ENCODE results near the gene GID8. TPM values are rescaled to one million over a fixed set of nuclear protein-coding genes. Genes with fewer than 3 reads are reported as not detected.

GID8 gene
- total and polyA plus RNA-seq, 11 donors, result 6.2 to 22.2 (median 15.9) TPM

DNA sequence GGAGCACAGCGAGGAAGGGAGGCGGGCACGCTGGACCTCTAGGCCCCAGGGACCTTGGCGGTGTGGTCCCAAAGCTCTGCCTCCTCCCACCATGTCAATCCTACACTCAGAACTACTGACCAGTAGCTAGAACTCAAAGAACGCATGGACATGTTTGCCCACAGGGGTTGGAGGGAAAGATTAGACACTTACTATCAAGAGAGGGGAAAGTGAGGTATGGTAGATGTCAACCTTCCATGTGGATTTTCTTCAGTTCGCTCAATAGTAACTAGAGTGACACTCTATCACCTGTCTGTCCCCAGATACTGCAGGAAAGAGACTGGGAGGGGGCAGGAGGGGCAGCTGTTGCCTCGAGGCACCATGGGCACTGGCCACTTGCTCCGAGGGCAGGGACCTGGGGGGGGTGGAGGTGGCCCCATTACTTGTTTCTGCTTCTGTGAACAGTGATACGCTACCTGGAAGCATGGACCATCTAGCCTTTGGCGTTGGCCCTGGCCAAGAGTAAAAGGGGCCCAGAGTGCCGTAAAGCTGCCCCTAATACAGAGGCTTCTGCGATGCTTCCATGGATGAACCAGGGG is 10.7 kb upstream of the GID8 start:
- Histone ChIP-seq H3K4me1 (peaks cover 12 to 78% (median 58%) of the 10 kb centered on the region in 12 donors), H3K9me3 (no peaks in the 10 kb centered on the region), H3K27ac (peak overlapping the region in 11 of 12 donors; percentile 95 to 99 (median 98)), H3K27me3 (no peaks in the 10 kb centered on the region), H3K4me3 (peak overlapping the region in 10 of 12 donors; percentile 77 to 98 (median 94)), H3K36me3 (no peaks in the 10 kb centered on the region)
- intact Hi-C loops (cut with DNase I), result loop anchor here in 4 of 10 donors (5.0 to 10.0 kb wide), 3 partner anchors 50 to 65 kb away; partner anchors contain the start of gene TCFL5 (in 1 of the 4)
- DNase-seq (no peak), ATAC-seq (no peak)
- TF ChIP-seq, protein P1, sequence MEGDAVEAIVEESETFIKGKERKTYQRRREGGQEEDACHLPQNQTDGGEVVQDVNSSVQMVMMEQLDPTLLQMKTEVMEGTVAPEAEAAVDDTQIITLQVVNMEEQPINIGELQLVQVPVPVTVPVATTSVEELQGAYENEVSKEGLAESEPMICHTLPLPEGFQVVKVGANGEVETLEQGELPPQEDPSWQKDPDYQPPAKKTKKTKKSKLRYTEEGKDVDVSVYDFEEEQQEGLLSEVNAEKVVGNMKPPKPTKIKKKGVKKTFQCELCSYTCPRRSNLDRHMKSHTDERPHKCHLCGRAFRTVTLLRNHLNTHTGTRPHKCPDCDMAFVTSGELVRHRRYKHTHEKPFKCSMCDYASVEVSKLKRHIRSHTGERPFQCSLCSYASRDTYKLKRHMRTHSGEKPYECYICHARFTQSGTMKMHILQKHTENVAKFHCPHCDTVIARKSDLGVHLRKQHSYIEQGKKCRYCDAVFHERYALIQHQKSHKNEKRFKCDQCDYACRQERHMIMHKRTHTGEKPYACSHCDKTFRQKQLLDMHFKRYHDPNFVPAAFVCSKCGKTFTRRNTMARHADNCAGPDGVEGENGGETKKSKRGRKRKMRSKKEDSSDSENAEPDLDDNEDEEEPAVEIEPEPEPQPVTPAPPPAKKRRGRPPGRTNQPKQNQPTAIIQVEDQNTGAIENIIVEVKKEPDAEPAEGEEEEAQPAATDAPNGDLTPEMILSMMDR (IDR thresholded peaks at IDR 0.05), result no peak
- 70 to 80% (median 76%) methylated on average over 10 to 12 of the region's 12 CpGs for WGBS, 4 donors

DNA sequence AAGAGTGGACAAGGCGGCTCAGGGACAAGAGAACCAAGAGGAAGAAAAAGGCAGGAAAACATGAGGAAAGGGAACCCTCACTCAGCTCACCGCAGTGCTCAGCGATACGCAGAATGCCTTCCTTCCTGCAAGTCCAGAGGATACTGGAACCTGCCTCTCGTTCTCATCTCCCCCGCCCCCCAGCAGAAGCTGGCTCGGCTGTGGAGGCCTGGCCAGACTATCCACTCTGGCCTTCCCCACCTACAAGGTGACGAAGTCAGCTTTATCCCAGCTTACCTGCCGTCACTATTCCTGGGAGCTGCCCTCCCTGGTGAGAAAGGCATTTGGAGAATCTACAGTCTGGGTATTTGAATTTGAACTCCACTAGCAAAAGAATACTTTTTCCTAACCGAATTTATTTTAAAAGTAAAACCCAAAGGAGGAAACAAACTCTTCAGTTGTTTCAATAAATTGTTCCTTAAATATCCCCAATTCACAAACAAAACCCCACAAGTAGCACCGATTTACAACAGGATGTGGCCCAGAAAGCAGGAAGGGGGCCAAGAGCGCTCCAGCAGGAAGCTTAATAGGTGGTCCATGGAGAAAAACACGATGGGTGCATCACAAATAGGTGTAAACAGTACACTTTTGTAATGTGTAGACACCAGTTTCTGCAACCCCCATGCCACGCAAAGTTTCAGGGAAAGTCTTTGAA is 9.6 kb upstream of the GID8 start:
- H3K4me3 ChIP-seq, result peak overlapping the region; percentile 18 to 68 (median 54)
- WGBS, 4 donors, result 41 to 60% (median 48%) methylated on average over 14 of the region's 14 CpGs
- peaks cover 0 to 5% (median 0%) of the 10 kb centered on the region in 9 donors for H3K36me3 ChIP-seq
- DNase-seq (no peak), ATAC-seq (no peak)
- no peaks in the 10 kb centered on the region for H3K27me3 ChIP-seq
- H3K27ac ChIP-seq, result peak overlapping the region; percentile 59 to 94 (median 80)
- peaks cover 11 to 66% (median 46%) of the 10 kb centered on the region in 12 donors for H3K4me1 ChIP-seq
- intact Hi-C loops (cut with DNase I), result loop anchor here in 4 of 10 donors (5.0 to 10.0 kb wide), 3 partner anchors 51 to 66 kb away; partner anchors contain the start of gene TCFL5 (in 1 of the 4)
- no peaks in the 10 kb centered on the region for H3K9me3 ChIP-seq
- TF ChIP-seq, protein P1 (IDR thresholded peaks at IDR 0.05), result no peak
- no peak for TF ChIP-seq POLR2A (IDR thresholded peaks at IDR 0.05)

DNA sequence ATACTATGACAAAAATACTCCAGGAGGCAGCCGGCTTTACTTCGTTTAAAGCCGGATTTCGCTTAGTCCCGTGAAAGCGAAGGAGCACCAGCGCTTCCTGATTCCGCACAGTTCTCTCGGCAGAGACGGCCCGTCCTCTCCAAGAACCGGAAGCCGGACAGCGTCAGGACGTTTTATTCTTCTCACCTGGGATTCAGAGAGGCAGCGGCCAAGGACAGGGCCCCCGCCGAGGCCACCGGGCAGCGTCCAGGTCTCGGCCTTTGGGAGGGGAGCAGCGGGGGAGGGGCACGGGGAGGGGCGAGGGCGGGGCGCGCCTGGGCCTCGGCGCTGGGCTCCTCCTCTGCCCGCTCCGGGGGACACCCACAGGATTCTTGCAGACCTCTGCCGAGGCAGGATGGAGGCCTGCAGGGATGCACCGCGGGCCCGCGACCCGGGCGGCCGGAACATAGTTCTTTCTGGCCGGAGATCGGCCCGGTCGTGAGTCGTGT is 8.9 kb upstream of the GID8 start:
- H3K27me3 ChIP-seq, result no peaks in the 10 kb centered on the region
- peak overlapping the region; percentile 18 to 68 (median 54) for H3K4me3 ChIP-seq
- H3K4me1 ChIP-seq, result peaks cover 6 to 60% (median 39%) of the 10 kb centered on the region in 12 donors
- H3K27ac ChIP-seq, result peak overlapping the region; percentile 59 to 94 (median 80)
- TF ChIP-seq POLR2A (IDR thresholded peaks at IDR 0.05), result peak in 1 of 2 donors; percentile 18
- TF ChIP-seq, protein P1 (IDR thresholded peaks at IDR 0.05), result peak in 1 of 12 donors; percentile 6
- DNase-seq (peak; percentile 69 to 87 (median 81)), ATAC-seq (peak; percentile 30 to 73 (median 64))
- no peaks in the 10 kb centered on the region for H3K9me3 ChIP-seq
- 5 to 9% (median 7%) methylated on average over 27 to 44 of the region's 44 CpGs for WGBS, 4 donors
- intact Hi-C loops (cut with DNase I), result loop anchor here in 4 of 10 donors (5.0 to 10.0 kb wide), 3 partner anchors 52 to 67 kb away; partner anchors contain the start of gene TCFL5 (in 1 of the 4)
- peaks cover 0 to 9% (median 0%) of the 10 kb centered on the region in 9 donors for H3K36me3 ChIP-seq

DNA sequence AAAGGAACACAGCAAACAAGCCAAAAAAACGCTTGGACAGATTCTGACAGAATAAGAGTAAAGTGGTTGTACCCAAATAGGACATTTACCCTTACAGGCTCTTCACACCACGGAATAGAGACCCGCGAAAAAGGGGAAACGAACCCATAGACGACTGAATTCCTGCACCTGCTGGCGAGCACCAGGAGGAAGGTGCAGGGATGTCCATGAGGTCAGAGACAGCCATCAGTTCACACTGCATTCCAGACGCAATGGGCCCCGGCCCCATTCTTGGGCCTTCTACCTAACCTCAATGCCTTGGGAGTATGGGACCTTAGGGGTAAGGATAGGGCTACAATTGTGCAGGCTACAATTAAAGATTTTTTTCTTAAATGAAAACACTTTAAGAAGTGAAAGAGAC is 6.5 kb upstream of the GID8 start:
- Histone ChIP-seq H3K27me3 (no peaks in the 10 kb centered on the region), H3K36me3 (peaks cover 0 to 19% (median 0%) of the 10 kb centered on the region in 9 donors), H3K27ac (no peak overlapping the region), H3K9me3 (no peaks in the 10 kb centered on the region), H3K4me3 (no peak overlapping the region), H3K4me1 (peaks cover under 1 to 71% (median 49%) of the 10 kb centered on the region in 12 donors)
- ATAC-seq (no peak), DNase-seq (no peak)
- TF ChIP-seq, protein P1 (IDR thresholded peaks at IDR 0.05), result no peak
- TF ChIP-seq POLR2A (IDR thresholded peaks at IDR 0.05), result no peak
- intact Hi-C loops (cut with DNase I), result no loop called here
- WGBS, 4 donors, result 82 to 84% (median 83%) methylated on average over 9 of the region's 9 CpGs
